Measurements from ENCODE around the gene REC8. TPM values are rescaled to one million over a fixed set of nuclear protein-coding genes. Genes with fewer than 3 reads are reported as not detected.

REC8 gene
- total and polyA plus RNA-seq, 2 of the 13 experiments (the other 11 are each of a cell fraction or from before 2014, with no cell fraction given): 3.4 to 14.7 TPM

GRCh38 chr14:24198814-24199524 lies 27.1 kb downstream of the REC8 start (continued):
- TF ChIP-seq AGO2 (optimal IDR thresholded peaks at IDR 0.05; ENCODE audit: low read depth, low read length) (no peak), CHCHD3 (CRISPR knock-in tag; IDR thresholded peaks at IDR 0.05) (0 out of 2 replicates have a peak, but pooled peaks have one; percentile 41), MED8 (CRISPR knock-in tag; IDR thresholded peaks at IDR 0.05; ENCODE audit: insufficient replicate concordance) (peak; percentile 27), SAP130 (CRISPR knock-in tag; IDR thresholded peaks at IDR 0.05; ENCODE audit: low read depth) (0 out of 2 replicates have a peak, but pooled peaks have one; percentile 26), ZNF570 (CRISPR knock-in tag; IDR thresholded peaks at IDR 0.05; ENCODE audit: borderline replicate concordance) (no peak), ZNF713 (CRISPR knock-in tag; IDR thresholded peaks at IDR 0.05) (0 out of 2 replicates have a peak, but pooled peaks have one; percentile 53), TBX2 (CRISPR knock-in tag; IDR thresholded peaks at IDR 0.05; ENCODE audit: borderline replicate concordance) (0 out of 2 replicates have a peak, but pooled peaks have one; percentile 21), ARID5B (CRISPR knock-in tag; IDR thresholded peaks at IDR 0.05) (0 out of 2 replicates have a peak, but pooled peaks have one; percentile 38), ZMYM2 (CRISPR knock-in tag; IDR thresholded peaks at IDR 0.05) (peak; percentile 48; the same call in 1 of the 2 replicates), ARID3A (IDR thresholded peaks at IDR 0.05; ENCODE audit: low read depth, low read length) (peak; percentile 20; the same call in 1 of the 2 replicates), ARNTL (CRISPR knock-in tag; IDR thresholded peaks at IDR 0.05) (no peak), ZNF605 (CRISPR knock-in tag; IDR thresholded peaks at IDR 0.05) (peak; percentile 66; the same call in 1 of the 2 replicates), HNF1B (CRISPR knock-in tag; IDR thresholded peaks at IDR 0.05) (peak; percentile 45; the same call in 1 of the 2 replicates), PAXIP1 (CRISPR knock-in tag; conservative IDR thresholded peaks at IDR 0.05) (peak; percentile 36), PAX8 (CRISPR knock-in tag; IDR thresholded peaks at IDR 0.05; ENCODE audit: borderline replicate concordance) (0 out of 2 replicates have a peak, but pooled peaks have one; percentile 9), IKZF5 (CRISPR knock-in tag; IDR thresholded peaks at IDR 0.05) (peak; percentile 29; the same call in 1 of the 2 replicates)

All from HepG2 (cell line).